ENCODE results near the gene SESN1. TPM values are rescaled to one million over a fixed set of nuclear protein-coding genes. Genes with fewer than 3 reads are reported as not detected.

SESN1 gene
- total RNA-seq, 4 donors from 2014 or later = 10.4 to 55.9 (median 21.7) TPM

DNA sequence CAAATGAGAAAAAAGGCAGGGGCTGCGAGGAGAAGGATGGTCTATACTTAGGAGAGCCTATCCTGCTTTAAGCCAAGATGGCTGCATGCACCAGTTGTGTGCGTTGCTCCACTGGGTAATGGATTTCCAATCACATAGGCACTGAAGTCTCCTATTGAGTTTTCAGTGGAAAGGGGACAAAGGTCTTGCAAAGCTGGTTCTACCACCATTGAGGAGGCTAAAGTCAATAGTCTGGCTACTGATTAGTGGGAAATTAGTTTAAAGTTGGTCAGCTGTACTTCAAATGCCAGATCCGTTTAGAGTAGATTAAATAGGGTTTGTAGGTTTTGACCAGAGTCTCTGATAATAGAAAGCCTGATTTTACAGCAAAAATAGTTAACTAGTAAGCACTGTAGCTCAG is 104.9 kb downstream of the SESN1 start:
- H3K9me3 ChIP-seq = no peaks in the 10 kb centered on the region
- no peak overlapping the region for H3K4me3 ChIP-seq
- no peaks in the 10 kb centered on the region for H3K27me3 ChIP-seq
- WGBS, 2 donors = 90% methylated on average over 3 of the region's 3 CpGs
- peaks cover 4 to 98% (median 53%) of the 10 kb centered on the region in 3 donors for H3K36me3 ChIP-seq
- no peak for DNase-seq
- intact Hi-C loops (cut with DNase I) = no loop called here
- TF ChIP-seq CTCF (IDR thresholded peaks at IDR 0.05) (no peak), POLR2A (IDR thresholded peaks at IDR 0.05) (no peak)
- H3K4me1 ChIP-seq = no peaks in the 10 kb centered on the region
- H3K27ac ChIP-seq = no peak overlapping the region

DNA sequence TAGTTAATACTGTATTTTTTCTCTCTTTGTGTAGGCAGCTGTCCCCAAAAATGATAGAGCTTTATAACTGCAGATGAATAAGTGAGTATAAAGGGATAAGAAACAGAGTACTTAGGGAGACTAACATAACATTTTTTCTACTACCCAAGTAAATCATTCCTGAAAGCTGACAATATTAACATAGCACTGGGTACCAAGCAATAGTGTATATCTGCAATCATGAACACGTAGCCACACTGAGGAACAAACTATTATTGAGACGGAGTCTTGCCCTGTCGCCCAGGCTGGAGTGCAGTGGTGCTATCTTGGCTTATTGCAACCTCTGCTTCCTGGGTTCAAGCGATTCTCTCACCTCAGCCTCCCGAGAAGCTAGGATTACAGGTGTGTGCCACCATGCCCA is 105.9 kb downstream of the SESN1 start:
- WGBS, 2 donors = 96 to 97% methylated on average over 5 of the region's 5 CpGs
- H3K9me3 ChIP-seq = no peaks in the 10 kb centered on the region
- H3K27me3 ChIP-seq = no peaks in the 10 kb centered on the region
- H3K4me3 ChIP-seq = no peak overlapping the region
- TF ChIP-seq POLR2A (IDR thresholded peaks at IDR 0.05) (no peak), CTCF (IDR thresholded peaks at IDR 0.05) (no peak)
- no peak for DNase-seq
- no peaks in the 10 kb centered on the region for H3K4me1 ChIP-seq
- intact Hi-C loops (cut with DNase I) = no loop called here
- H3K27ac ChIP-seq = no peak overlapping the region
- H3K36me3 ChIP-seq = peaks cover 4 to 95% (median 51%) of the 10 kb centered on the region in 3 donors

GRCh38 chr6:108988296-108988695 is 106.3 kb downstream of the SESN1 start:
- intact Hi-C loops (cut with DNase I) = no loop called here
- 84 to 92% methylated on average over 3 of the region's 3 CpGs for WGBS, 2 donors
- DNase-seq = no peak
- H3K27me3 ChIP-seq = no peaks in the 10 kb centered on the region
- H3K27ac ChIP-seq = no peak overlapping the region
- H3K4me3 ChIP-seq = no peak overlapping the region
- no peaks in the 10 kb centered on the region for H3K4me1 ChIP-seq
- H3K36me3 ChIP-seq = peaks cover 4 to 90% (median 48%) of the 10 kb centered on the region in 3 donors
- no peaks in the 10 kb centered on the region for H3K9me3 ChIP-seq
- TF ChIP-seq CTCF (IDR thresholded peaks at IDR 0.05) (no peak), POLR2A (IDR thresholded peaks at IDR 0.05) (no peak)

DNA sequence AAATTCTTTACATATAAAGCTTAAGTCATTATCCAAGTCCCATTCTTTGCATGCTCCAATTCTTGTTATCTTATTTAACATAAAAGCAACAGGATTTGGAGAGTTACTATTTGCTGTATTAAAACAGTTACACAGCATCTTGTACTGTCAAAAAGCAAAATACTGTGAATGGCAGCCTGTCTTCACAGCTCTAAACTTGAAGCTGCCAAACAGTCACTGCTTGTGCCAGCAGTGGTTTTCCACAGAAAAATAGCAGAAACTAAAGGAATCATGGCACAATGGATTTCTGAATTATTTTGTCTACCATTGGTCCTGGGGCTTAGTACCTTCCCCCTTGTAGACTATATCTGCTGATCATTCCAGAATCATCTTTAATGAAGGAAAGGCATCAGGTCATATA is 107.5 kb downstream of the SESN1 start:
- no peak overlapping the region for H3K27ac ChIP-seq
- intact Hi-C loops (cut with DNase I) = no loop called here
- no peaks in the 10 kb centered on the region for H3K4me1 ChIP-seq
- H3K4me3 ChIP-seq = no peak overlapping the region
- DNase-seq = no peak
- no peaks in the 10 kb centered on the region for H3K27me3 ChIP-seq
- peaks cover 4 to 79% (median 42%) of the 10 kb centered on the region in 3 donors for H3K36me3 ChIP-seq
- no peak for TF ChIP-seq POLR2A (IDR thresholded peaks at IDR 0.05)
- no peak for TF ChIP-seq CTCF (IDR thresholded peaks at IDR 0.05)
- H3K9me3 ChIP-seq = no peaks in the 10 kb centered on the region

- no peak overlapping the region for H3K27ac ChIP-seq
- no peak for TF ChIP-seq CTCF (IDR thresholded peaks at IDR 0.05)
- no peaks in the 10 kb centered on the region for H3K4me1 ChIP-seq
- no peak overlapping the region for H3K4me3 ChIP-seq
- intact Hi-C loops (cut with DNase I) = no loop called here
- no peaks in the 10 kb centered on the region for H3K27me3 ChIP-seq
- no peaks in the 10 kb centered on the region for H3K9me3 ChIP-seq
- H3K36me3 ChIP-seq = peaks cover 0 to 60% (median 29%) of the 10 kb centered on the region in 3 donors
- DNase-seq = no peak
Measured at GRCh38 chr6:108985301-108985700, 109.3 kb downstream of the SESN1 start.
